PC-9 (cell line): ENCODE results near the gene DNAJC12. TPM values are rescaled to one million over a fixed set of nuclear protein-coding genes. Genes with fewer than 3 reads are reported as not detected.

Experiments used
- BruUV-seq: library from RNA; stranded (reverse); fragments of 400-500 nt; replicated peaks from 2 replicates; lab custom pipeline; 2021; lab: Mats Ljungman, UMichigan
- CTCF ChIA-PET: fragments of 300-600 bp; sonication (Branson Sonifier 250); formaldehyde crosslinking; loops from one replicate; lab custom pipeline; 2022; ENCODE audit warnings: antibody characterized with exemption; lab: Charles Lee
- POLR2A ChIA-PET: fragments of 300-600 bp; sonication (Branson Sonifier 250); formaldehyde crosslinking; loops from one replicate; lab custom pipeline; 2022; ENCODE audit warnings: antibody characterized with exemption; ENCODE audit not compliant: unreplicated experiment; lab: Charles Lee
- DNase-seq, 2 experiments: peaks; one replicate each; pipeline versions ENCODE4 v3.0.0 to v3.0.0-alpha.2; 2015 to 2022; ENCODE audit warnings: mixed read lengths in 1 of 2
- H2AFZ ChIP-seq: fragments of 200-600 bp; sonication (generic); 2 replicates; pipeline ENCODE4 v1.8.1; 2017; ENCODE audit warnings: antibody characterized with exemption
- H3F3A ChIP-seq: fragments of 200-600 bp; sonication (generic); 2 replicates; pipeline ENCODE4 v1.8.1; 2017; ENCODE audit warnings: antibody characterized with exemption, mild to moderate bottlenecking, low read depth; ENCODE audit not compliant: insufficient read depth
- H3K27ac ChIP-seq: fragments of 200-600 bp; sonication (generic); 2 replicates; pipeline ENCODE4 v1.6.1; 2016; ENCODE audit warnings: mixed run types
- H3K27me3 ChIP-seq: fragments of 200-600 bp; sonication (generic); 2 replicates; pipeline ENCODE4 v1.6.1; 2016; ENCODE audit warnings: low read depth, mixed run types; ENCODE audit not compliant: insufficient read depth
- H3K36me3 ChIP-seq: fragments of 200-600 bp; sonication (generic); 2 replicates; pipeline ENCODE4 v1.6.1; 2016; ENCODE audit warnings: low read depth, mixed run types
- H3K4me1 ChIP-seq: fragments of 200-600 bp; sonication (generic); replicated peaks from 2 replicates; pipeline ENCODE4 v1.6.1; 2016; ENCODE audit warnings: mixed run types; ENCODE audit not compliant: insufficient read depth
- H3K4me2 ChIP-seq: fragments of 200-600 bp; sonication (generic); 2 replicates; pipeline ENCODE4 v1.6.1; 2017; ENCODE audit warnings: mixed run types
- H3K4me3 ChIP-seq: fragments of 200-600 bp; sonication (generic); 2 replicates; pipeline ENCODE4 v1.6.1; 2016; ENCODE audit warnings: mixed run types
- H3K79me2 ChIP-seq: fragments of 200-600 bp; sonication (generic); 2 replicates; pipeline ENCODE4 v1.6.1; 2017; ENCODE audit warnings: low read depth, mixed run types
- H3K9me2 ChIP-seq: fragments of 200-600 bp; sonication (generic); 2 replicates; pipeline ENCODE4 v1.8.1; 2017; ENCODE audit warnings: mild to moderate bottlenecking; ENCODE audit not compliant: insufficient read depth
- H3K9me3 ChIP-seq: fragments of 200-600 bp; sonication (generic); 2 replicates; pipeline ENCODE4 v1.8.1; 2016; ENCODE audit warnings: low read depth; ENCODE audit not compliant: insufficient read depth
- H4K20me1 ChIP-seq: fragments of 200-600 bp; sonication (generic); 2 replicates; pipeline ENCODE4 v1.8.1; 2017; ENCODE audit not compliant: insufficient read depth
- CTCF ChIP-seq: fragments of 200-600 bp; sonication (generic); conservative IDR thresholded peaks from 2 replicates; pipeline ENCODE4 v1.6.1; 2017; ENCODE audit warnings: mixed run types, antibody characterized with exemption, mild to moderate bottlenecking, moderate library complexity
- EZH2 ChIP-seq: fragments of 200-600 bp; sonication (generic); IDR thresholded peaks from 2 replicates; pipeline ENCODE4 v1.8.0; 2017; ENCODE audit warnings: antibody characterized with exemption, low read depth
- intact Hi-C: fragments of 100-400 bp; cut with micrococcal nuclease; formaldehyde crosslinking; loops from one replicate; pipeline ENCODE4 v1.10.0; 2022; ENCODE audit not compliant: unreplicated experiment
- total RNA-seq: library from RNA; stranded (reverse); gene quantifications from 2 replicates; pipeline ENCODE4 v1.2.3, GENCODE V29; 2021

Gene DNAJC12
- total RNA-seq, 1 experiment from 2014 or later, result 0.33 TPM

- ChIA-PET POLR2A (no interaction called here), CTCF (interaction anchor here (0.7 kb wide), 1 partner anchor 9 kb away, joined by 7 read pairs; no protein-coding TSS in a partner anchor)
- no peaks in the 10 kb centered on the region for H3K79me2 ChIP-seq
- no peaks in the 10 kb centered on the region for H3K27me3 ChIP-seq
- no peak for DNase-seq
- BruUV-seq, result no TSS peak
- no peaks in the 10 kb centered on the region for H3F3A ChIP-seq
- intact Hi-C loops, result no loop called here
- H4K20me1 ChIP-seq, result no peaks in the 10 kb centered on the region
- H3K27ac ChIP-seq, result no peak overlapping the region
- no peaks in the 10 kb centered on the region for H3K9me2 ChIP-seq
- no peak overlapping the region for H3K4me2 ChIP-seq
- H3K4me3 ChIP-seq, result no peak overlapping the region
- H2AFZ ChIP-seq, result no peak overlapping the region
- H3K36me3 ChIP-seq, result no peaks in the 10 kb centered on the region
- H3K4me1 ChIP-seq, result no peaks in the 10 kb centered on the region
- no peaks in the 10 kb centered on the region for H3K9me3 ChIP-seq
- TF ChIP-seq EZH2 (no peak), CTCF (no peak)
These were observed 26.8 kb upstream of the DNAJC12 start for GRCh38 chr10:67864607-67865371.

- Histone ChIP-seq H3K4me1 (no peaks in the 10 kb centered on the region), H3K27me3 (no peaks in the 10 kb centered on the region), H2AFZ (no peak overlapping the region), H3K9me2 (no peaks in the 10 kb centered on the region), H3K4me3 (no peak overlapping the region), H3K4me2 (no peak overlapping the region), H3F3A (no peaks in the 10 kb centered on the region), H3K27ac (no peak overlapping the region), H3K36me3 (no peaks in the 10 kb centered on the region), H3K79me2 (no peaks in the 10 kb centered on the region), H4K20me1 (no peaks in the 10 kb centered on the region), H3K9me3 (no peaks in the 10 kb centered on the region)
- TF ChIP-seq EZH2 (no peak), CTCF (no peak)
- BruUV-seq, result no TSS peak
- DNase-seq, result no peak
- ChIA-PET CTCF (no interaction called here), POLR2A (no interaction called here)
- intact Hi-C loops, result no loop called here
These were observed 25.1 kb upstream of the DNAJC12 start for GRCh38 chr10:67863094-67863493.

GRCh38 chr10:67861750-67862432 lies 23.9 kb upstream of the DNAJC12 start:
- Histone ChIP-seq H3K4me3 (no peak overlapping the region), H2AFZ (no peak overlapping the region), H3K4me1 (no peaks in the 10 kb centered on the region), H3K9me3 (no peaks in the 10 kb centered on the region), H3F3A (no peaks in the 10 kb centered on the region), H3K9me2 (no peaks in the 10 kb centered on the region), H3K79me2 (no peaks in the 10 kb centered on the region), H3K36me3 (no peaks in the 10 kb centered on the region), H3K4me2 (no peak overlapping the region), H3K27me3 (no peaks in the 10 kb centered on the region), H4K20me1 (no peaks in the 10 kb centered on the region), H3K27ac (no peak overlapping the region)
- TF ChIP-seq EZH2 (no peak), CTCF (no peak)
- BruUV-seq, result no TSS peak
- intact Hi-C loops, result no loop called here
- CTCF ChIA-PET, result no interaction called here
- POLR2A ChIA-PET, result interaction anchor here (0.6 kb wide), 1 partner anchor 469 kb away, joined by 5 read pairs; no protein-coding TSS in a partner anchor
- DNase-seq, result no peak
